HG03432 (cell line): Measurements from ENCODE around the gene MARCHF5.
"Not testable (repeated sequence)": the region's sequence is repeated elsewhere in the genome, so short reads cannot be mapped to it uniquely, and the experiment has no call there.

Experiments
- ATAC-seq: cut with Tn5 transposase; IDR thresholded peaks from one replicate; pipeline ENCODE4 v1.9.1; 2021; ENCODE audit warnings: mild to moderate bottlenecking, moderate library complexity; ENCODE audit not compliant: unreplicated experiment

The MARCHF5 gene

GRCh38 chr10:92304061-92304460 is 13.1 kb downstream of the MARCHF5 start:
- no peak for ATAC-seq

- no peak for ATAC-seq
These were observed 14.4 kb downstream of the MARCHF5 start for GRCh38 chr10:92305133-92306072.

GRCh38 chr10:92309272-92309671 is 18.3 kb downstream of the MARCHF5 start:
- no peak for ATAC-seq

GRCh38 chr10:92313750-92314149 is 22.8 kb downstream of the MARCHF5 start:
- ATAC-seq, result no peak

GRCh38 chr10:92316610-92317009 is 25.6 kb downstream of the MARCHF5 start:
- no peak for ATAC-seq

GRCh38 chr10:92323079-92323478 is 32.1 kb downstream of the MARCHF5 start:
- ATAC-seq, result no peak

GRCh38 chr10:92327445-92328433 is 36.8 kb downstream of the MARCHF5 start:
- no peak for ATAC-seq

GRCh38 chr10:92328993-92329392 is 38.0 kb downstream of the MARCHF5 start:
- no peak for ATAC-seq

GRCh38 chr10:92329927-92330326 is 39.0 kb downstream of the MARCHF5 start:
- ATAC-seq, result not testable (repeated sequence)

GRCh38 chr10:92342796-92343195 is 51.8 kb downstream of the MARCHF5 start:
- ATAC-seq, result no peak

GRCh38 chr10:92345575-92345974 is 54.6 kb downstream of the MARCHF5 start:
- ATAC-seq, result not testable (repeated sequence)

- not testable (repeated sequence) for ATAC-seq
These were observed 56.2 kb downstream of the MARCHF5 start for GRCh38 chr10:92347035-92347676.

- no peak for ATAC-seq
These were observed 59.4 kb downstream of the MARCHF5 start for GRCh38 chr10:92350411-92350810.

- no peak for ATAC-seq
These were observed 63.6 kb downstream of the MARCHF5 start for GRCh38 chr10:92354587-92354986.

- ATAC-seq, result no peak
These were observed 65.1 kb downstream of the MARCHF5 start for GRCh38 chr10:92356041-92356440.

- ATAC-seq, result no peak
These were observed 72.5 kb downstream of the MARCHF5 start for GRCh38 chr10:92363498-92363897.

GRCh38 chr10:92366412-92367021 is 75.5 kb downstream of the MARCHF5 start:
- ATAC-seq, result no peak

- no peak for ATAC-seq
These were observed 87.0 kb downstream of the MARCHF5 start for GRCh38 chr10:92377962-92378361.

GRCh38 chr10:92381543-92381954 is 90.6 kb downstream of the MARCHF5 start:
- no peak for ATAC-seq

- no peak for ATAC-seq
These were observed 91.7 kb downstream of the MARCHF5 start for GRCh38 chr10:92382631-92383030.
